ENCODE measurements around the gene CTSS. TPM values are rescaled to one million over a fixed set of nuclear protein-coding genes. Genes with fewer than 3 reads are reported as not detected.

Gene CTSS
- total and polyA plus RNA-seq, 2 experiments from 2014 or later = not detected

DNA sequence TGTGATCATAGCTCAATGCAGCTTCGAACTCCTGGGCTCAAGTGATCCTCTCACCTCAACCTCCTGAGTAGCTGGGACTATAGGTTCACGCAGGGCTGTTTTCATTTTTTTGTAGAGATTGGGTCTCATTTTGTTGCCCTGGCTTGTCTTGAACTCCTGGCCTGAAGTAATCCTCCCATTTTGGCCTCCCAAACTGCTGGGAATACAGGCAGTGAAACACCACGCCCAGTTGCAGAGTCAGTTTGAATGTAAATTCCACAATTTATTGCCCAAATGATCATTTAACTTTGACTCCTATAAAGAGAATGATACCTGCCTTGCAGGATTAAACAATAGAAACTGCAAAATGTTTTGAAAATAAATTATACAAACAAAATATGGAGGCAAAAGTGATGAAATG is 79.3 kb downstream of the CTSS start (continued):
- TF ChIP-seq ZNF114 (CRISPR knock-in tag; IDR thresholded peaks at IDR 0.05) = no peak
- TF ChIP-seq, protein P1, sequence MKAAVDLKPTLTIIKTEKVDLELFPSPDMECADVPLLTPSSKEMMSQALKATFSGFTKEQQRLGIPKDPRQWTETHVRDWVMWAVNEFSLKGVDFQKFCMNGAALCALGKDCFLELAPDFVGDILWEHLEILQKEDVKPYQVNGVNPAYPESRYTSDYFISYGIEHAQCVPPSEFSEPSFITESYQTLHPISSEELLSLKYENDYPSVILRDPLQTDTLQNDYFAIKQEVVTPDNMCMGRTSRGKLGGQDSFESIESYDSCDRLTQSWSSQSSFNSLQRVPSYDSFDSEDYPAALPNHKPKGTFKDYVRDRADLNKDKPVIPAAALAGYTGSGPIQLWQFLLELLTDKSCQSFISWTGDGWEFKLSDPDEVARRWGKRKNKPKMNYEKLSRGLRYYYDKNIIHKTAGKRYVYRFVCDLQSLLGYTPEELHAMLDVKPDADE (IDR thresholded peaks at IDR 0.05) = no peak
- TF ChIP-seq, protein P2, sequence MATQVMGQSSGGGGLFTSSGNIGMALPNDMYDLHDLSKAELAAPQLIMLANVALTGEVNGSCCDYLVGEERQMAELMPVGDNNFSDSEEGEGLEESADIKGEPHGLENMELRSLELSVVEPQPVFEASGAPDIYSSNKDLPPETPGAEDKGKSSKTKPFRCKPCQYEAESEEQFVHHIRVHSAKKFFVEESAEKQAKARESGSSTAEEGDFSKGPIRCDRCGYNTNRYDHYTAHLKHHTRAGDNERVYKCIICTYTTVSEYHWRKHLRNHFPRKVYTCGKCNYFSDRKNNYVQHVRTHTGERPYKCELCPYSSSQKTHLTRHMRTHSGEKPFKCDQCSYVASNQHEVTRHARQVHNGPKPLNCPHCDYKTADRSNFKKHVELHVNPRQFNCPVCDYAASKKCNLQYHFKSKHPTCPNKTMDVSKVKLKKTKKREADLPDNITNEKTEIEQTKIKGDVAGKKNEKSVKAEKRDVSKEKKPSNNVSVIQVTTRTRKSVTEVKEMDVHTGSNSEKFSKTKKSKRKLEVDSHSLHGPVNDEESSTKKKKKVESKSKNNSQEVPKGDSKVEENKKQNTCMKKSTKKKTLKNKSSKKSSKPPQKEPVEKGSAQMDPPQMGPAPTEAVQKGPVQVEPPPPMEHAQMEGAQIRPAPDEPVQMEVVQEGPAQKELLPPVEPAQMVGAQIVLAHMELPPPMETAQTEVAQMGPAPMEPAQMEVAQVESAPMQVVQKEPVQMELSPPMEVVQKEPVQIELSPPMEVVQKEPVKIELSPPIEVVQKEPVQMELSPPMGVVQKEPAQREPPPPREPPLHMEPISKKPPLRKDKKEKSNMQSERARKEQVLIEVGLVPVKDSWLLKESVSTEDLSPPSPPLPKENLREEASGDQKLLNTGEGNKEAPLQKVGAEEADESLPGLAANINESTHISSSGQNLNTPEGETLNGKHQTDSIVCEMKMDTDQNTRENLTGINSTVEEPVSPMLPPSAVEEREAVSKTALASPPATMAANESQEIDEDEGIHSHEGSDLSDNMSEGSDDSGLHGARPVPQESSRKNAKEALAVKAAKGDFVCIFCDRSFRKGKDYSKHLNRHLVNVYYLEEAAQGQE (IDR thresholded peaks at IDR 0.05; ENCODE audit: unreplicated experiment) = no peak
- no peak for TF ChIP-seq POLR2AphosphoS5 (IDR thresholded peaks at IDR 0.05; ENCODE audit: low read depth)

GRCh38 chr1:150683914-150684313 is 81.7 kb downstream of the CTSS start:
- H4K20me1 ChIP-seq (replicated peaks; ENCODE audit: insufficient read depth) = no peaks in the 10 kb centered on the region
- peak overlapping the region; percentile 49 for H3K27ac Mint-ChIP-seq
- peaks cover 10% of the 10 kb centered on the region; the same call in 1 of the 2 replicates for H3K4me1 ChIP-seq (ENCODE audit: insufficient read depth)
- H3K9me2 ChIP-seq (ENCODE audit: insufficient read depth) = no peaks in the 10 kb centered on the region
- peaks cover 4% of the 10 kb centered on the region for H3K27me3 Mint-ChIP-seq (ENCODE audit: insufficient read depth, low read depth, poor library complexity)
- H3K9me3 Mint-ChIP-seq = no peaks in the 10 kb centered on the region
- peaks cover 10% of the 10 kb centered on the region for H3K4me1 Mint-ChIP-seq
- peak; percentile 72 for ATAC-seq
- H3K4me2 ChIP-seq = 0 out of 2 replicates have a peak overlapping the region, but pooled peaks have one; percentile 34
- no peak overlapping the region; the same call in 2 of the 3 replicates for H3K4me3 Mint-ChIP-seq
- H3K27ac ChIP-seq (ENCODE audit: low read depth) = no peak overlapping the region
- no peak overlapping the region for H2AFZ ChIP-seq
- peaks cover 17% of the 10 kb centered on the region for H3K36me3 ChIP-seq (ENCODE audit: insufficient read depth)
- H3K36me3 Mint-ChIP-seq (ENCODE audit: low read depth) = peaks cover 29% of the 10 kb centered on the region
- H3K79me2 ChIP-seq (replicated peaks; ENCODE audit: insufficient read depth) = peaks cover 15% of the 10 kb centered on the region; the same call in 1 of the 2 replicates
- DNase-seq (ENCODE audit: low spot score) = peak; percentile 49
- H3F3A ChIP-seq (replicated peaks; ENCODE audit: low read depth) = 0 out of 2 replicates have a peak, but pooled peaks cover 6% of the 10 kb centered on the region
- H3K27me3 ChIP-seq (ENCODE audit: insufficient read depth) = no peaks in the 10 kb centered on the region
- no peak overlapping the region for H3K4me3 ChIP-seq
- TF ChIP-seq JUNB (IDR thresholded peaks at IDR 0.05; ENCODE audit: unreplicated experiment) (no peak), POLR2AphosphoS5 (IDR thresholded peaks at IDR 0.05; ENCODE audit: low read depth) (no peak), NANOG (IDR thresholded peaks at IDR 0.05; ENCODE audit: borderline replicate concordance) (no peak), CREB1 (CRISPR knock-in tag; IDR thresholded peaks at IDR 0.05; ENCODE audit: low read depth) (no peak), ZNF462 (CRISPR knock-in tag; IDR thresholded peaks at IDR 0.05) (no peak), EZH2phosphoT487 (IDR thresholded peaks at IDR 0.05; ENCODE audit: unreplicated experiment) (no peak), ZNF114 (CRISPR knock-in tag; IDR thresholded peaks at IDR 0.05) (no peak), STAT1 (IDR thresholded peaks at IDR 0.05; ENCODE audit: unreplicated experiment) (no peak), ZNF331 (CRISPR knock-in tag; IDR thresholded peaks at IDR 0.05; ENCODE audit: low read depth) (no peak)
- TF ChIP-seq, protein P3, sequence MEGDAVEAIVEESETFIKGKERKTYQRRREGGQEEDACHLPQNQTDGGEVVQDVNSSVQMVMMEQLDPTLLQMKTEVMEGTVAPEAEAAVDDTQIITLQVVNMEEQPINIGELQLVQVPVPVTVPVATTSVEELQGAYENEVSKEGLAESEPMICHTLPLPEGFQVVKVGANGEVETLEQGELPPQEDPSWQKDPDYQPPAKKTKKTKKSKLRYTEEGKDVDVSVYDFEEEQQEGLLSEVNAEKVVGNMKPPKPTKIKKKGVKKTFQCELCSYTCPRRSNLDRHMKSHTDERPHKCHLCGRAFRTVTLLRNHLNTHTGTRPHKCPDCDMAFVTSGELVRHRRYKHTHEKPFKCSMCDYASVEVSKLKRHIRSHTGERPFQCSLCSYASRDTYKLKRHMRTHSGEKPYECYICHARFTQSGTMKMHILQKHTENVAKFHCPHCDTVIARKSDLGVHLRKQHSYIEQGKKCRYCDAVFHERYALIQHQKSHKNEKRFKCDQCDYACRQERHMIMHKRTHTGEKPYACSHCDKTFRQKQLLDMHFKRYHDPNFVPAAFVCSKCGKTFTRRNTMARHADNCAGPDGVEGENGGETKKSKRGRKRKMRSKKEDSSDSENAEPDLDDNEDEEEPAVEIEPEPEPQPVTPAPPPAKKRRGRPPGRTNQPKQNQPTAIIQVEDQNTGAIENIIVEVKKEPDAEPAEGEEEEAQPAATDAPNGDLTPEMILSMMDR (conservative IDR thresholded peaks at IDR 0.05; ENCODE audit: low read depth in 2 of 2) = no peak

Data from GM23338 (cell line).